Stomach (tissue), 4 donors: ENCODE data around the gene ERBIN.

Experiments used
- CTCF ChIP-seq, 7 experiments: fragments of 450-650 bp in 4 of 7; fragments of 200-600 bp in 3 of 7; sonication (generic) in 3 of 7; IDR thresholded peaks; one replicate each; pipeline ENCODE4 v1.5.1; 2016 to 2019; ENCODE audit warnings: antibody characterized with exemption in 7 of 7, control low read depth in 2 of 7, mild to moderate bottlenecking in 1 of 7
- EP300 ChIP-seq: sonication (generic); formaldehyde crosslinking; IDR thresholded peaks from one replicate; pipeline ENCODE4 v1.6.1; 2017; ENCODE audit warnings: antibody characterized with exemption
- POLR2A ChIP-seq, 4 donors: fragments of 450-650 bp; IDR thresholded peaks; one replicate each; pipeline ENCODE4 v1.6.1; 2016; ENCODE audit warnings: antibody characterized with exemption in 4 of 4, control low read depth in 2 of 4, mild to moderate bottlenecking in 1 of 4, moderate library complexity in 1 of 4
- POLR2AphosphoS5 ChIP-seq, 3 donors: sonication (generic); formaldehyde crosslinking; IDR thresholded peaks; one replicate each; pipeline ENCODE4 v1.6.1; 2016; ENCODE audit warnings: antibody characterized with exemption in 3 of 3

DNA sequence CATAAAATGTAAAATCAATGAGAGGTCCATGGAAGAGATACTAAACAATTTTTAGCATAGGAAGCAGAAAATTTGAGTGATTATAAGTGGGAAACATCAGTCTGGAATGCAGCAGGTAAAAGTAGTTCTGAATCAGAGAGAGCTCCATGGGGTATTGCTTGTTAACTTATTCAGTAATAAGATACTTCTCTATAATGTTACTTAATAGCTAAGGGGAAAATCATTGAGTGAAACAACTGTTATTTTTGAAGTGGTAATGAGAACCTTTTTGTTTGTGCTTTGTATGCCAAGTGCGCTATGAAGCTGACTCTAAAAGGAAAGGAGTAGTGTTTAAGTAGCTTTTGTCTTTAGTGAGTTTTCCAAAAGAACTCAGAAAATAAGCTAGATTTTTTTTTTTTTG is 95.2 kb downstream of the ERBIN start:
- TF ChIP-seq CTCF (IDR thresholded peaks at IDR 0.05) (no peak), POLR2AphosphoS5 (IDR thresholded peaks at IDR 0.05) (no peak), EP300 (no peak), POLR2A (IDR thresholded peaks at IDR 0.05) (no peak)
